Liver (tissue), 9 donors: Measurements from ENCODE around the gene BICDL1. TPM values are rescaled to one million over a fixed set of nuclear protein-coding genes. Genes with fewer than 3 reads are reported as not detected.

Experiments used
- DNase-seq: peaks from one replicate; pipeline ENCODE4 v3.0.0-alpha.2; 2017; ENCODE audit warnings: low spot score
- H3K27ac ChIP-seq, 2 donors: one replicate each; pipeline ENCODE4 v1.7.0; 2013; ENCODE audit warnings: inconsistent platforms in 2 of 2, low read length in 2 of 2, control low read depth in 1 of 2, low read depth in 1 of 2, mild to moderate bottlenecking in 1 of 2
- H3K27me3 ChIP-seq, 4 donors: one replicate each; pipeline versions ENCODE4 v1.6.1 to v1.7.0; 2013; ENCODE audit warnings: low read length in 3 of 4, inconsistent platforms in 1 of 4, mild to moderate bottlenecking in 1 of 4, moderate library complexity in 1 of 4; ENCODE audit not compliant: control insufficient read depth in 4 of 4, insufficient read depth in 4 of 4
- H3K36me3 ChIP-seq, 4 donors: one replicate each; pipeline versions ENCODE4 v1.6.1 to v1.7.0; 2013; ENCODE audit warnings: low read length in 3 of 4, mild to moderate bottlenecking in 3 of 4, low read depth in 1 of 4, moderate library complexity in 1 of 4; ENCODE audit not compliant: control insufficient read depth in 4 of 4, insufficient read depth in 3 of 4
- H3K4me1 ChIP-seq, 4 donors: one replicate each; pipeline versions ENCODE4 v1.6.1 to v1.7.0; 2013; ENCODE audit warnings: low read length in 3 of 4, mild to moderate bottlenecking in 3 of 4, moderate library complexity in 1 of 4; ENCODE audit not compliant: control insufficient read depth in 4 of 4, insufficient read depth in 4 of 4
- H3K4me3 ChIP-seq, 3 donors: one replicate each; pipeline versions ENCODE4 v1.6.1 to v1.7.0; 2013; ENCODE audit warnings: low read length in 3 of 3, control low read depth in 1 of 3, low read depth in 1 of 3, mild to moderate bottlenecking in 1 of 3
- H3K9ac ChIP-seq, 2 donors: one replicate each; pipeline ENCODE4 v1.7.0; 2013; ENCODE audit warnings: low read length in 2 of 2, mild to moderate bottlenecking in 2 of 2, moderate library complexity in 2 of 2, control low read depth in 1 of 2, low read depth in 1 of 2
- H3K9me3 ChIP-seq, 4 donors: one replicate each; pipeline versions ENCODE4 v1.6.1 to v1.7.0; 2013; ENCODE audit warnings: low read length in 3 of 4; ENCODE audit not compliant: control insufficient read depth in 4 of 4
- EGR1 ChIP-seq, 2 donors: IDR thresholded peaks; 2 replicates each; pipeline ENCODE4 v1.6.1; 2016 to 2018; ENCODE audit warnings: antibody characterized with exemption in 2 of 2, low read depth in 2 of 2
- FOXA1 ChIP-seq: IDR thresholded peaks from 2 replicates; pipeline ENCODE4 v1.6.1; 2016; ENCODE audit warnings: antibody characterized with exemption
- FOXA2 ChIP-seq: IDR thresholded peaks from 2 replicates; pipeline ENCODE4 v1.6.1; 2016; ENCODE audit warnings: antibody characterized with exemption
- GABPA ChIP-seq, 2 donors: IDR thresholded peaks in 1 of 2; conservative IDR thresholded peaks in 1 of 2; 2 replicates each; pipeline ENCODE4 v1.6.1; 2016; ENCODE audit warnings: antibody characterized with exemption in 2 of 2, mild to moderate bottlenecking in 1 of 2, moderate library complexity in 1 of 2
- HNF4A ChIP-seq, 2 donors: conservative IDR thresholded peaks; 2 replicates each; pipeline ENCODE4 v1.6.1; 2016; ENCODE audit warnings: antibody characterized with exemption in 2 of 2, mild to moderate bottlenecking in 2 of 2
- HNF4G ChIP-seq: IDR thresholded peaks from 2 replicates; pipeline ENCODE4 v1.6.1; 2016; ENCODE audit warnings: antibody characterized with exemption
- RAD21 ChIP-seq, 2 donors: IDR thresholded peaks; 2 replicates each; pipeline ENCODE4 v1.6.1; 2016; ENCODE audit warnings: antibody characterized with exemption in 2 of 2, mild to moderate bottlenecking in 2 of 2
- RXRA ChIP-seq, 2 donors: IDR thresholded peaks; 2 replicates each; pipeline ENCODE4 v1.6.1; 2017 to 2018; ENCODE audit warnings: antibody characterized with exemption in 2 of 2, mild to moderate bottlenecking in 1 of 2
- SP1 ChIP-seq: IDR thresholded peaks from 2 replicates; pipeline ENCODE4 v1.6.1; 2018; ENCODE audit warnings: antibody characterized with exemption, mild to moderate bottlenecking
- ZBTB33 ChIP-seq: IDR thresholded peaks from 2 replicates; pipeline ENCODE4 v1.6.1; 2016; ENCODE audit warnings: antibody characterized with exemption
- WGBS: extraction: QIAGEN DNeasy Blood & Tissue Kit; methylation state at CpG from one replicate; pipeline ENCODE4 v1.1.7; 2013; 5-methylcytosine and 5-hydroxymethylcytosine counted together
- polyA plus RNA-seq, 2 donors: library from polyadenylated mRNA; stranded (reverse) in 1 of 2; unstranded in 1 of 2; fragments of 200-250 nt in 1 of 2; fragments of >200 nt in 1 of 2; fragmentation: Nextera tagmentation in 1 of 2; extraction: Ambion mirVana in 1 of 2; gene quantifications; one replicate each; pipeline versions ENCODE4 v1.2.1 to v1.2.3, GENCODE V29; 2013 to 2015
- total RNA-seq, 2 donors: library from RNA; depleted of rRNA; stranded (reverse); fragments of >200 nt; gene quantifications; one replicate each; pipeline ENCODE4 v1.2.3, GENCODE V29; 2014
- donor health status: healthy.
- donor health status: healthy.
- donor health status: healthy.
- donor health status: healthy.
- donor health status: healthy.

The BICDL1 gene
- total and polyA plus RNA-seq, 4 donors = 0.65 to 3.8 (median 2.3) TPM

DNA sequence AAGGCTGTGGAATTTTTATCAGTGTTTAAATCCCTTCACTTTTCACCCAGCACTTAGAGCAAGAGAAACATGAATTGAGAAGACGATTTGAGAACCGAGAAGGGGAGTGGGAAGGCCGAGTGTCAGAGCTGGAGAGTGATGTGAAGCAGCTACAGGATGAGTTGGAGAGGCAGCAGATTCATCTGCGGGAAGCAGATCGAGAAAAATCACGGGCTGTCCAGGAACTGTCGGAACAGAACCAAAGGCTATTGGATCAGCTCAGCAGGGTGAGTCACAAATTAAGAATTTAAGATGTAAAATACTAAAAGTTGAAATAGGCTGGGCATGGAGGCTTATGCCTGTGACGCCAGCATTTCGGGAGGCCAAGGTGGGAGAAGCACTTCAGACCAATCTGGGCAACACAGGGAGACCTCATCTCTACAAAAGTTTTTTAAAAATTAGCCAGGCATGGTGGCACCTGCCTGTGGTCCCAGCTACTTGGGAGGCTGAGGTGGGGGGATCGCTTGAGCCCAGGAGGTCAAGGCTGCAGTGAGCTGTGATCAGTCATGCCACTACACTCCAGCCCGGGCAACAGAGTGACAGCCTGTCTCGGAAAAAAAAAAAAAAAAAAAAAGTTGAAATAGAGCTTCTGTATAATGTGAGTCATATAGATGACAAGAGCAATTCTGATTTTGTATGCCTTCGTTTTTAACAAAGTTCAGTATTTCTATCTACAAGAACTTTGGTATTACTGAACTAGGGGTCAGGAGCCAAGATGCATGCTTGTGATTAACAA lies 9.6 kb downstream of the BICDL1 start (continued):
- TF ChIP-seq ZBTB33 = no peak
- no peak for TF ChIP-seq FOXA2
- no peak for TF ChIP-seq SP1
- no peak for TF ChIP-seq FOXA1
- TF ChIP-seq RXRA (IDR thresholded peaks at IDR 0.05) = no peak

DNA sequence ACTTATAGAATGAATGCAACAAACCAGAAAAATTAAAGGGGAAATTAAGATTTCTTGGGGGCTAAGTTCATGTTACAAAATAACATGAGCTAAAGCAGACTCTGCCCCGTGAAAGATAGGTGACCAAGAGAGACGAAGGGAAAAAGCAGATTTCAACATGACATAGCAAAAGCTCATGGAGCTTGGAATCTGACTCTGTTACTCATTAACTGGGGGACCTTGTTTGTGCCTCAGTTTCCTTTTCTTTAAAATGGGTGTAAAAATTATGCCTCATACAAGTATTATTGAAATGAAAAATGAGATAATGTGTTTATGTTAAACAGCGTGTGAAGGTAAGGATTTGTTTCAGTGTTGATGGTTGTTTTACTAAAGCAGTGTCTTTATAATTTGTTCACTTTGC lies 11.5 kb downstream of the BICDL1 start:
- no peaks in the 10 kb centered on the region for H3K4me1 ChIP-seq
- H3K9ac ChIP-seq = no peak overlapping the region
- no peak overlapping the region for H3K27ac ChIP-seq
- 62% methylated on average over 3 of the region's 3 CpGs for WGBS
- DNase-seq = no peak
- no peaks in the 10 kb centered on the region for H3K27me3 ChIP-seq
- no peaks in the 10 kb centered on the region for H3K9me3 ChIP-seq
- H3K4me3 ChIP-seq = no peak overlapping the region
- peak in 1 of 2 donors; percentile 11 for TF ChIP-seq RXRA (IDR thresholded peaks at IDR 0.05)
- no peak for TF ChIP-seq GABPA (IDR thresholded peaks at IDR 0.05 in 1 of 2, conservative IDR thresholded peaks at IDR 0.05 in 1 of 2)
- peak; percentile 70 to 86 for TF ChIP-seq HNF4A (conservative IDR thresholded peaks at IDR 0.05)
- TF ChIP-seq SP1 = peak; percentile 47
- TF ChIP-seq RAD21 (IDR thresholded peaks at IDR 0.05) = peak in 1 of 2 donors; percentile 30
- peak; percentile 63 for TF ChIP-seq HNF4G
- no peak for TF ChIP-seq ZBTB33
- peaks cover 0 to 2% (median 0%) of the 10 kb centered on the region in 4 donors for H3K36me3 ChIP-seq

- Histone ChIP-seq H3K9ac (no peak overlapping the region), H3K27ac (no peak overlapping the region), H3K4me3 (no peak overlapping the region), H3K36me3 (peaks cover 0 to 2% (median 0%) of the 10 kb centered on the region in 4 donors), H3K27me3 (no peaks in the 10 kb centered on the region), H3K9me3 (no peaks in the 10 kb centered on the region), H3K4me1 (no peaks in the 10 kb centered on the region)
- TF ChIP-seq RAD21 (IDR thresholded peaks at IDR 0.05) = no peak
- no peak for TF ChIP-seq EGR1 (IDR thresholded peaks at IDR 0.05; ENCODE audit: low read depth in 2 of 2)
- 94% methylated on average over 3 of the region's 3 CpGs for WGBS
- DNase-seq = no peak
Observed at GRCh38 chr12:120006258-120006975, 17.4 kb downstream of the BICDL1 start.
